Left ventricle myocardium inferior (tissue), 1 donor: ENCODE measurements around the gene SPON1. TPM values are rescaled to one million over a fixed set of nuclear protein-coding genes. Genes with fewer than 3 reads are reported as not detected.

Source experiments
- DNase-seq: peaks from one replicate; pipeline ENCODE4 v3.0.0-alpha.2; 2020
- H3K27ac ChIP-seq: fragments of 200-600 bp; replicated peaks from 2 replicates; pipeline ENCODE4 v1.8.0; 2021
- H3K27me3 ChIP-seq: fragments of 200-600 bp; 2 replicates; pipeline ENCODE4 v1.8.0; 2021; ENCODE audit warnings: low read depth
- H3K36me3 ChIP-seq: fragments of 200-600 bp; 2 replicates; pipeline ENCODE4 v1.8.0; 2021
- H3K4me1 ChIP-seq: fragments of 200-600 bp; 2 replicates; pipeline ENCODE4 v1.8.0; 2021
- H3K4me3 ChIP-seq: fragments of 200-600 bp; 2 replicates; pipeline ENCODE4 v1.8.0; 2021; ENCODE audit warnings: mild to moderate bottlenecking, moderate library complexity
- H3K9me3 ChIP-seq: fragments of 200-600 bp; replicated peaks from 2 replicates; pipeline ENCODE4 v1.8.0; 2021
- intact Hi-C: fragments of 100-400 bp; cut with micrococcal nuclease; formaldehyde crosslinking; loops from one replicate; pipeline ENCODE4 v1.11.0; 2022
- total RNA-seq: library from RNA; stranded (reverse); fragmentation: NEBNext Ultra II Directional; extraction: Animal tissue kit (Norgen Biotek cat#: 25700); gene quantifications from one replicate; pipeline ENCODE4 v1.2.1, GENCODE V29; 2021
- TF ChIP-seq, protein P1 (sequence below): fragments of 200-600 bp; IDR thresholded peaks from 2 replicates; pipeline ENCODE4 v1.8.0; 2021; ENCODE audit warnings: antibody characterized with exemption, mild to moderate bottlenecking, borderline replicate concordance
- donor health status: DM: no; HTN: yes; CAD: no; lungs with severe emphysema.

Gene SPON1
- total RNA-seq, 1 donor from 2014 or later = 9.4 TPM

GRCh38 chr11:14058061-14058460, 95.5 kb downstream of the SPON1 start:
- Histone ChIP-seq H3K9me3 (no peaks in the 10 kb centered on the region), H3K4me3 (no peak overlapping the region), H3K36me3 (no peaks in the 10 kb centered on the region), H3K27me3 (peaks cover 30% of the 10 kb centered on the region), H3K4me1 (peaks cover 2% of the 10 kb centered on the region), H3K27ac (no peak overlapping the region)
- TF ChIP-seq, protein P1, sequence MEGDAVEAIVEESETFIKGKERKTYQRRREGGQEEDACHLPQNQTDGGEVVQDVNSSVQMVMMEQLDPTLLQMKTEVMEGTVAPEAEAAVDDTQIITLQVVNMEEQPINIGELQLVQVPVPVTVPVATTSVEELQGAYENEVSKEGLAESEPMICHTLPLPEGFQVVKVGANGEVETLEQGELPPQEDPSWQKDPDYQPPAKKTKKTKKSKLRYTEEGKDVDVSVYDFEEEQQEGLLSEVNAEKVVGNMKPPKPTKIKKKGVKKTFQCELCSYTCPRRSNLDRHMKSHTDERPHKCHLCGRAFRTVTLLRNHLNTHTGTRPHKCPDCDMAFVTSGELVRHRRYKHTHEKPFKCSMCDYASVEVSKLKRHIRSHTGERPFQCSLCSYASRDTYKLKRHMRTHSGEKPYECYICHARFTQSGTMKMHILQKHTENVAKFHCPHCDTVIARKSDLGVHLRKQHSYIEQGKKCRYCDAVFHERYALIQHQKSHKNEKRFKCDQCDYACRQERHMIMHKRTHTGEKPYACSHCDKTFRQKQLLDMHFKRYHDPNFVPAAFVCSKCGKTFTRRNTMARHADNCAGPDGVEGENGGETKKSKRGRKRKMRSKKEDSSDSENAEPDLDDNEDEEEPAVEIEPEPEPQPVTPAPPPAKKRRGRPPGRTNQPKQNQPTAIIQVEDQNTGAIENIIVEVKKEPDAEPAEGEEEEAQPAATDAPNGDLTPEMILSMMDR = no peak
- intact Hi-C loops = no loop called here
- DNase-seq = no peak

DNA sequence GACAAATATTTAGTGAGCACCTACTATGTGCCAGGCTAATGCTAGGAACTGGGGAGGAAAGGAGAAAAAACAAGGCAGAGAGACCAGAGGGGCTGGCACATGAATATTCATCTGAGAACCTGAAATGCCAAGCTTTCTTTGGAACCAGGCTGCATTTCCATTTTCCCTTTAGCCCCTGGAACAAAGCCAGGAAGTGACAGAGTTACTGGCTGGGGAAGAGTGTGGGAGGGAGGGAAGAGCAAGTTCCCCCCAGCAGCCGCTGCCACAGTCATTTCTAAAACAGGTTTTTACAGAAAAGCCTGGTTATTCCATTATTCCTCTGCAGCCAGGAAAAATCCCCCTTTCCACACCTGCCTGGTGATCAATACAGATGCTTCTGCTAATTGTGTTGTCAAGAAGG, 97.0 kb downstream of the SPON1 start:
- intact Hi-C loops = no loop called here
- no peaks in the 10 kb centered on the region for H3K4me1 ChIP-seq
- TF ChIP-seq, protein P1 = no peak

GRCh38 chr11:14061721-14062120, 99.2 kb downstream of the SPON1 start:
- Histone ChIP-seq H3K27me3 (peaks cover 34% of the 10 kb centered on the region), H3K36me3 (no peaks in the 10 kb centered on the region), H3K9me3 (no peaks in the 10 kb centered on the region), H3K4me3 (no peak overlapping the region), H3K27ac (no peak overlapping the region), H3K4me1 (peaks cover 4% of the 10 kb centered on the region)
- TF ChIP-seq, protein P1 = no peak
- intact Hi-C loops = no loop called here
- no peak for DNase-seq

More for the DNA sequence above, 97.0 kb downstream of the SPON1 start:
- H3K27ac ChIP-seq = no peak overlapping the region
- no peaks in the 10 kb centered on the region for H3K36me3 ChIP-seq
- no peak for DNase-seq
- H3K9me3 ChIP-seq = no peaks in the 10 kb centered on the region
- no peak overlapping the region for H3K4me3 ChIP-seq
- peaks cover 32% of the 10 kb centered on the region for H3K27me3 ChIP-seq

DNA sequence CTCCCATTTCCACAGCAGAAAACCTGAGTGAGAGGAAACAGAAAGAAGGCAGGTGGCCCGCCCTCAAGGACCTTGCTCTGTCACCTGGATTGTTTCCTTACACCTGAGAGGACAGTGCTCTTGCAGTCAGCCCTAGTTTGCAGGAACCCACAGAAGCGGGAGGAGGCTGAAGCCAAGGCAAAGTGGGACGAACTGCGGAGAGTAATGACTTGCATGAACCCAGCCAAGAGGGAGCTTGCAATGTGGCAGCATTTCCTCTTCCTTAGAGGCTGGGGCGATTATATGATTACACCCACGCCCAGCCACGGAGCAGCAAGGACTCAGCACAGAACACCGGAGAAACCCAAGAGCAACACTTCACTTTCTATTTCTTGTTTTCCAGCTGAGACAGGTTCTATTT, 102.6 kb downstream of the SPON1 start:
- TF ChIP-seq, protein P1 = no peak
- Histone ChIP-seq H3K36me3 (no peaks in the 10 kb centered on the region), H3K4me3 (no peak overlapping the region), H3K27me3 (peaks cover 10% of the 10 kb centered on the region), H3K4me1 (peaks cover 4% of the 10 kb centered on the region), H3K9me3 (no peaks in the 10 kb centered on the region), H3K27ac (no peak overlapping the region)
- DNase-seq = no peak
- intact Hi-C loops = no loop called here

DNA sequence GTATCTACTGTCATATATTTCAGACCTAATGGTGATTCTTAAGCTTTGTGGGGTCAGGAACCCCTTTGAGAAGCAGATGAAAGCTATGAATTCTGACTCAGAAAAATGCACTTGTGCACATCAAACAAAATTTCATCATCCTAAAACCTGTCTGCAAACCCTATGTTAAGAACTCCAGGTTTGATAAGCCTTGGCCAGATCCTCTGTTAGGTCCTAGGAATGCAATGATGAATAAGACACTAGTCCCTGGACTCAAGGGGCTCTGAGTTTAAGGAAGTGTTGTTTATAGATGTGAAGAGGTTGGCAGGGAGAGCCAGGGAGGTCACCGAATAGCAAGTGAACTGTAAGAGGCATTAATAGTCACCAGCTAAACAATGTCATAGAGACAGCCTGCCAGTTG, 103.2 kb downstream of the SPON1 start:
- DNase-seq = no peak
- TF ChIP-seq, protein P1 = no peak
- Histone ChIP-seq H3K9me3 (no peaks in the 10 kb centered on the region), H3K27ac (no peak overlapping the region), H3K4me1 (peaks cover 4% of the 10 kb centered on the region), H3K27me3 (peaks cover 10% of the 10 kb centered on the region), H3K36me3 (no peaks in the 10 kb centered on the region), H3K4me3 (no peak overlapping the region)
- intact Hi-C loops = no loop called here

DNA sequence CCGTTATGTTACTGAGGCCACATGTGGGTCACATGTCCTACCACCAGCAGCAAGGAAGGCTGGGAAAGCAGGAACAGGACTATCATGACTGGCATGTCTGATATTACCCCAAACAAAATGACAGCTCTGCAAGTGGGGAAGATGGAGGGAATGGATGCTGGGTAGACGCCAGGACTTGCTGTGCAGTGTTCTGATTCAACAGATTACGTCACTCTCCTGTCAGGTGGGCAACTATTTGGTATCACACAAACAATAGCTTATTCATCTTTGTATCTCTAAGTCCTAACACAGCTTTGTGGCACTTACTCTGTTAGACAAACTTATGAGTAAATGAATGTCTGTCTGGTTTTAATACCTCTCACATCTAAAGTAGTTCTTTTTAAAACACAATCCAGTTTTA, 105.2 kb downstream of the SPON1 start:
- Histone ChIP-seq H3K27me3 (peaks cover 10% of the 10 kb centered on the region), H3K4me3 (no peak overlapping the region), H3K4me1 (peaks cover 4% of the 10 kb centered on the region), H3K9me3 (no peaks in the 10 kb centered on the region), H3K36me3 (no peaks in the 10 kb centered on the region), H3K27ac (no peak overlapping the region)
- no peak for DNase-seq
- TF ChIP-seq, protein P1 = no peak
- intact Hi-C loops = no loop called here
